AG09309 (cell line): ENCODE measurements around the gene LRRC61.

Experiments used
- DNase-seq: peaks from one replicate; pipeline ENCODE4 v3.0.0-alpha.2; 2010; ENCODE audit warnings: low read depth
- H3K4me3 ChIP-seq: 2 replicates; pipeline ENCODE4 v1.5.1; 2011; ENCODE audit warnings: mild to moderate bottlenecking, low read depth, low read length, moderate library complexity; ENCODE audit not compliant: control insufficient read depth
- CTCF ChIP-seq: IDR thresholded peaks from 2 replicates; pipeline ENCODE4 v1.5.1; 2011; ENCODE audit warnings: mild to moderate bottlenecking, low read depth, low read length, inconsistent platforms; ENCODE audit not compliant: insufficient read depth, control insufficient read depth; ENCODE audit errors: missing control alignments

The LRRC61 gene

GRCh38 chr7:150371996-150372270 lies 48.8 kb downstream of the LRRC61 start:
- TF ChIP-seq CTCF, result no peak
- no peak overlapping the region for H3K4me3 ChIP-seq
- DNase-seq, result no peak

GRCh38 chr7:150372271-150373048 lies 49.3 kb downstream of the LRRC61 start:
- DNase-seq, result no peak
- no peak overlapping the region for H3K4me3 ChIP-seq
- no peak for TF ChIP-seq CTCF

GRCh38 chr7:150373049-150373801 lies 50.1 kb downstream of the LRRC61 start:
- DNase-seq, result no peak
- TF ChIP-seq CTCF, result no peak
- no peak overlapping the region for H3K4me3 ChIP-seq

GRCh38 chr7:150374026-150374425 lies 50.9 kb downstream of the LRRC61 start:
- no peak overlapping the region for H3K4me3 ChIP-seq
- no peak for TF ChIP-seq CTCF
- DNase-seq, result no peak

- DNase-seq, result no peak
Measured at GRCh38 chr7:150374472-150374871, 51.3 kb downstream of the LRRC61 start.

More at GRCh38 chr7:150374472-150374871, 51.3 kb downstream of the LRRC61 start:
- TF ChIP-seq CTCF, result no peak
- no peak overlapping the region for H3K4me3 ChIP-seq
